GM21515 (cell line): Measurements from ENCODE around the gene GRID2IP.

Experiments
- ATAC-seq: cut with Tn5 transposase; IDR thresholded peaks from one replicate; pipeline ENCODE4 v1.9.1; 2021; ENCODE audit not compliant: unreplicated experiment

GRID2IP gene

DNA sequence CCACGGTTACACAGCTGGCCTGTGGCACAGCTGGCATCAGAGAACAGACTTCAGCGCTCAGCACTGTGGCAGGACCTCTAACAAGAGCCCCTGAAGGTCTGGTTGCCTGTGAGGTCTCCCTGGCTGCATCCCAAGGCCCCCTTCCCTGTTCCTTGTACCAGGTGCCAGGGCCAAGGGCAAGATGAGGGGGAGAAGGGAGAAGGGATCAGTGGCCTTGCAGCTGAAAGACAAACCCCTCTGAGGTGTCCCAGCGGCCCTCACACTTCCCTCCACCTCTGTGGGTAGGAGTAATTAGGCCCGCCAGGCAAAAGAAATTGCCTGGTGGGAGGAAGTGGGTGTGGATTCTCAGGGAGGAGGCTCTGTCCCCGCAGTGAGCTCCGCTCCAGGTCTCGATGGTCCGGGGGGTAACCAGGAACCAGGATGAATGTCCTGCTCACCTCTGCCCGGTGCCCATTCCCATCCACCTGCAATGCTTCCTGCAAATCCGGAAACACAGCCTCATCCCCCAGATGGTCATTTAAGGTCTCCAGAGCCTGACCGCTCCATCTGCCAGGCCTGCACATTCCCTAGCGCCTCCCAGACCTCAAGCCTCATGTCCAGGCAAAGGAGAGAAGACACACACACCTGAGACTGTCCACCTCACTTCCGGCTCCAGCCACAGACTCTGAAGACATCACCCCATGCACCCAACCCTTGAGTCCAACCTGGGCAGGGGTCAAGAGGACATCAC lies 22.7 kb downstream of the GRID2IP start:
- no peak for ATAC-seq

GRCh38 chr7:6526997-6527378 lies 24.3 kb downstream of the GRID2IP start:
- ATAC-seq = no peak

DNA sequence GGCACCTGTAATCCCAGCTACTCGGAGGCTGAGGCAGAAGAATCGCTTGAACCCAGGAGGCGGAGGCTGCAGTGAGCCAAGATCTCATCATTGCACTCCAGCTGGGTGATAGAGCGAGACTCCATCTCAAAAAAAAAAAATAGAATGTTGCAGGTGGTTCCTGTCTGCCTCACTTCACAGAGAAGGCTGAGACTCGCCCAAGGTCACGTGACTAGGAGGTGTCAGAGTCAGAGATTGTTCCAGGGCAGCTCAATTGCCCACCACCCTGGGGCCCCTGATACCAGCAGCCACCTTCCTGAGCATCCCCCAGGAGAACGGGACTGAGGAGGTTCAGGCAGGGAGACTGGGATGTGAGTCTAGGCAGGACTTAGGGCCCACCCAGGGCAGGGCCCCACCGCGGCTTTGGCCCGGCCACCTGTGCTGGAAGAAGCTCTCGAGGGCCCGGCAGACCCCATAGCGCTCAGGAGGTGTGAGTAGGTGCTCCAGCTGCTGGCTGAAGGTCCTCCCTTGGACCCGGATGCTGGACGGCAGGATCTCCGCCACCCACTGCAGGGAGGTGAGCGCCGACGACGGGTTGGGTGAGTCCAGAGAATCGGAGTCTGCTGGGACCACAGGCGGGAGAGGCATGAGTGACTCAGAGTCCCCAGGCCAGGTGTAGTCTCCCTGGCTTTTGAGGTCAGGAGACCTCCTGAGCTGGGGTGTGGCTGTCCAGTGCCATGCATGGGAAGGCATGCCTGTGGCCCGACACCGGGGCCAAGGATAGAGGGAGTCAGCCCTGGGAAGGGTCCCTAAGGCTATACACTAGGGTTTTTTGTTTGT lies 30.9 kb downstream of the GRID2IP start:
- no peak for ATAC-seq

DNA sequence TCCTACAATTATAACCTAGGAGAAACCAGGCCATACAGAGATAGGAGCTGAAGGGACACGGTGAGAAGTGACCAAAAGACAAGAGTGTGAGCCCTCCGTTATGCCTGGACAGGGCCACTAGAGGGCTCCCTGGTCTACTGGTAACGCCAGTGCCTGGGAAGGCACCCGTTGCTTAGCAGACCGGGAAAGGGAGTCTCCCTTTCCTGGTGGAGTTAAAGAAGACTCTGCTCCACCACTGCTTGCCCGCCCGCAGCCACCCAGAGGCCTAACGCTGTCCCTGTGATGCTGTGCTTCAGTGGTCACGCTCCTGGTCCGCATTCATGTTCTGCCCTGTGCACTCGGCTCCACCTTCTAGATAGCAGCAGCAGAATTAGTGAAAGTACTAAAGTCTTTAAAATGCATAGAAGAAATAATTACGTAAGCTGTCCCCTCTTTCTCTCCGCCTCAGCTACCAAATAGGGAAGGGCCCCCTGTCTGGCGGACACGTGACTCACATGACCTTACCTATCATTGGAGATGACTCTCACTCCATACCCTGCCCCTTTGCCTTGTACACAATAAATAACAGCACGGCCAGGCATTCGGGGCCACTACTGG lies 34.8 kb downstream of the GRID2IP start:
- ATAC-seq = no peak

DNA sequence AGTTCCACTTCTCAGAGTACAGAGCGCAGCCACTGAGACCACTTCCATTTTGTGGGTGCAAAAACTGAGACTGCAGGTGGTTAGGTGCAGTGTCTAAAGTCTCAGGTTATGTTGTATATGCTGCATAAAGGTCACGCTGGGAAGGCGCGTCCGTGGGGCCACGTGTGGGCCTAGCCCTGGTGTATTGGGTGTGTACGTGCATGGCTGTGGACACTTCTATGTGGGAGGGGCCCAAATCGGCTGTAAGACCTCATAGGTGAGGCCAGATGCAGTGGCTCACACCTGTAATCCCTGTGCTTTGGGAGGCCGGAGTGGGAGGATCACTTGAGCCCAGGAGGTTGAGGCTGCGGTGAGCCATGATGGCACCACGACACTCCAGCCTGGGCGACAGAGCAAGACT lies 37.7 kb downstream of the GRID2IP start:
- no peak for ATAC-seq

DNA sequence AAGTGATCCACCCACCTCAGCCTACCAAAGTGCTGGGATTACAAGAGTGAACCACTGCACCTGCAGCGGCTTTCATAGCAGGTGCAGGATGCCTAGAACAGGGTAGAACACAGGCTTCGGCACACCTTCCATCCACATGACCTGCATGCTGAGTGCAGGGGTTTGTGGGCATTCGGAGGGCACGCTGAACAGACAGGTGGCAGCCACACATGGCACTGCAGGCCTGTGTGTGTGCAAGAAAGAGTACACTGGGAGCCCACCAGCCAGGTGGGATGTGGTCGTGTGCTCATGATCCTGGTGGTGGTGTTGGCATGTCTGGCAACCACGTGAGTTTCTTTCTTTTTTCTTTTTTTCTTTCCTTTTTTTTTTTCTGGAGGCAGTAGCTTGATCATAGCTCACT lies 38.4 kb downstream of the GRID2IP start:
- ATAC-seq = no peak

DNA sequence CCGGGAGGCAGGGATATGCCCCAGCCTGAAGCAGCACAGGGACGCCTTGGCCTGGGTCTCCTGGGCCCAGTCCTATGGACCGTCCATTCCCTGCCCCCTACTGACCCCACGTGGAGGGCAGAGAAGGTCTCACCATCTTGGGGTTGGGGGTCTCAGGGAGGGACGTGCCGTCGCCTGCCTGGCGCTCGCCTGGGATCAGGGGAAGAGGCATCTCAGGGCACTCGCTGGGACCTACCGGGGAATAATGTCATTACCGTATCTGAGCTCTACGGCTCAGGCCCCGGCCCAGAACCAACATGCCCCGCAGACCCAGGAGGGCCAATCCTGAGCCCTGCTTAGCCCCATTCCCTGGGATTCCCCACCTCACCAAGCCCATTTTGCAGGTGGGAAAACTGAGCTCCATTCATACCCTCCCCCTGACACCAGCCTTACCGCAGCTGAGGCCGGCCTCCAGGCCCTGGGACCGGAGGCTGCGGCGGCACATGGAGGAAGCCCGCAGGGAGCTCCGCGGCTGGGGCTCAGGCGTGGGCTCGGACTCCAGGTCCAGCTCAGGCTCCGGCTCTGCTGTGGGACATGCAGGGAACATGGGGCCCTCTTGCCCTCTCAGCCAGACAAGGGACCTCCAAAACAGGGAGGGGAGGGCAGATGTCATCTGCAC lies 40.7 kb downstream of the GRID2IP start:
- no peak for ATAC-seq

DNA sequence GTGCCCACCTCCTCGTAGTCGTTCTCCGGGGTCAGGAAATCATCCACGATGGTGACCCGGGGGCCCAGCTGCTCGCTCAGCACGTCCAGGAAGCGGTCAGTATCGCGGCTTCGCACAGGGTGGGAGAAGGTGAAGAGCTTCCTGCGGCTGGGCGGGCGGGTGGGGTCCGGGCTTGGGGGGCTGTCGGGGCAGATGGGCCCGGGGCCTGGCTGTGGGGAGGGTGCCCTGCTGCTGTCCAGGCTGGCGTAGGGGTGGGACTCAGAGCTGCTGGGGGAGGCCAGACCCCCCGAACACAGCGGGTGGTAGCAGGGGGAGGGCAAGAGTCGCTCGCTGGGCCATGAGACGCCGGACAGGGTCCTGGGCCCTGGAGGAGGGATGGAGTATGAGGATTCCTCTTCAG lies 42.3 kb downstream of the GRID2IP start:
- ATAC-seq = no peak

GRCh38 chr7:6508539-6508938 lies 42.7 kb downstream of the GRID2IP start:
- ATAC-seq = no peak

- no peak for ATAC-seq
Measured at GRCh38 chr7:6507906-6508305, 43.4 kb downstream of the GRID2IP start.

DNA sequence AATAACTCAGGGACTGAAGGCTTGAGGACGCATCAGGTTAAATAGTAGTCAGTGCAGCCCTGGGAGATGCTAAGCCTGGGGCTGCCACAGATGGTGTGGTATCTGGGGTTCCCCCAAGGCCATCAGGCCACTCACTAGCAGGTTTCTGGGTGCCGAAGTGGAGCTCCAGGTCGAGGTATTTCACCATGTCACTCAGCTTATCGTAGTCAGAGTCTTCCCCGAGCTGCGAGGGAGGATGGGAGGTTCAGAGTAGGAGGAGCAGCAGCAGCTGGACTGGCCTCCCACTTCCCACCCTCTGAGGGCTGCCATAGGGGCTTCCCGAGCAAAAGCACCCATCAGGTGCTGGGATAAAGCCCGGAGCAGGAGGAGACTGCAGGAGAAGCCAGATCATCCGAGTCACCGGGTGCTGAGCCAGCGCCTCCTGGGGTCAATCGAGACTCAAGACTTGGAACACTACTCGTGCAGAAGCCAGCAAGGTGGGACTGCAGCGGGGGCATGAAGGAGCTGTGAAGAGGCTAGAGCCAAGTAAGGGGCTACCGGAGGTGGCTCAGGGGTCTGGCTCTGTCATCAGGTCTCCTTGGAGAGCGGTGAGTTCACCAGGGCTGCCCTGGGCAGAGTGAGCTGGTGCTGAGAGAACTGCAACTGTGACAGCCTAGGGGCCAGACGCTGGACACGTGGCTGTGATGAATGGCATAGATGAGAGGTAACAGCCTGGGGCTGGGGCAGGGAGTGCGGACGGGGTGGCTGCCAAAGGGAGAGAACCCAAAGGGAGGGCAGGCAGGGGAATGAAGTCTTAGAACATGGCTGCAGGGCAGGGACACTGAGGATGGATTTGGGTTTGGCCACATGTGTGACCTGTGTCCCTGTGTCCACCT lies 45.3 kb downstream of the GRID2IP start:
- no peak for ATAC-seq

DNA sequence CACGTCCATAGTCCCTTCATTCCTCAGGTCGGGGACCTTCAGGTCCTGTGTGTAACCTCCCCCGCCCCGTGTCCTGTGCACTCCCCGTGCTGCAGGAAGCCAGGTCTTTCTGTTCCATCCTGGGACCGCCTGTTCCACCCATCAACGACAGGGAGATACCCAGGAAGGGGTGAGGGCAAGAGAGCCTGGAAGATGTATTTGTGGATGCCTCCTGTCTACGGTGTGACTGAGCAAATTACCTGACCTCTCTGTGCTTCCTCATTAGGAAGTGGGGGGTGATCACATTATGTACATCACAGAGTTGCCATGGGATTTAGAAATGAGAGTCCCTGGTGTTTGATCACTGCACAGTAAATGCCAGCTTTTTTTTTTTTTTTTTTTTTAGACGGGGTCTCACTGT lies 46.3 kb downstream of the GRID2IP start:
- ATAC-seq = no peak

DNA sequence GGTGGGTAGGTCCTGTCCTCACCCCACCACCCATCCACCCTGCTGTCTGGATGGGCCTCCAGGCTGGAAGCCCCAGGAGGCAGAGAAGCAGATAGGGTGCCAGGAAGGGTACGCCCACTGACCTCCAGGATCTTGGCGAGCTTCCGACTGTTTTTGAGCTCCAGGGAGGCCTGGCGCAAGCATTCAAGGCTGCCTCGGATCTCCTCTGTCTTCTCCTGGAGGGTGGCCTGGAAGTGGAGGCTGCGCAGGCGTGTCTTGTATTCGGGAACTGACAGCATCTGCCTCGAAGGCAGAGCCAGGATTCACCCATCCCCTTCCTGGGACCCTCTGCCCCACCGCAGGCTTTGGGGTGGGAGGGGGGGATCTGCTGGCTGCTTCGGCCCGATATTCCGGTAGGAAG lies 48.4 kb downstream of the GRID2IP start:
- ATAC-seq = no peak

DNA sequence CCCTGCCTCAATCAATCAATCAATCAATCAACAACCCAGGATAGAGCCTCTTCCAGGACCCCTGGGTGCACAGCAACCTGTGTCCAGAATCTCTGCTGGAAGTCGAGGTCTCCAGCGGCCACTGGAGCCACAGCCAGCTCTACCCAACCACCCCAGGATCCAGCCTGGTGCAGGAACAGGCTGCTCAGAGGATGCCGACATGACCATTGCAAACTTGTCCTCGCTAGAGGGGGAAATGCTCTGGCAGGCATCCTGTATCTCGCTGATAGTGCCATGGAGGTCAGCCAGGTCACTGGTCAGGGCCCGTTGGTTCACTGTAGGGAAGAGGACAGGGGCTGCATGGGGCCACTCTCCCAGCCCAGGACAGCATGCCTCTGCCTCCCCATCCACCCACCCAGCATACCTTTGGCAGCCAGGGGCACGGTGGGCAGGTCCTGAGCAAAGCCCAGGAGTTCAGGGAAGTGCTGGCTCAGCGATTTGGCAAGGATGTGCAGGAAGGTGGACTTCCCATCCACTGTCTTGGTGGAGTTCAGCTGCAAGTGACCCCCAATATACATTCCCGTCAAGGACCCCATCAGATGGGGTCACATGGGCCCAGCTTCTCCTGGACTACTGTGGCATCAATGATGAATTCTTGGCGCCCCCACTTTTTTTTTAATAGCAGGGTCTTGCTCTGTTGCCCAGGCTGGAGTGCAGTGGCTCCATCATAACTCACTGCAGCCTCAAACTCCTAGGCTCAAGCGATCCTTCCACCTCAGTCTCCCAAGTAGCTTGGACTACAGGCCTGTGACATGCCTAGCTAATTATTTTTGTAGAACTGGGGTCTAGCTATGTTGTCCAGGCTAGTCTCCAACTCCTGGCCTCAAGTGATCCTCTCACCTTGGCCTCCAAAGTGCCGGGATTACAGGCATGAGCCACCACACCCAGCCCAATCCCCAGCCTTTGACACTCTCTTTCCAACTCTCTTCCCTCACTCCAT lies 49.4 kb downstream of the GRID2IP start:
- ATAC-seq = no peak

DNA sequence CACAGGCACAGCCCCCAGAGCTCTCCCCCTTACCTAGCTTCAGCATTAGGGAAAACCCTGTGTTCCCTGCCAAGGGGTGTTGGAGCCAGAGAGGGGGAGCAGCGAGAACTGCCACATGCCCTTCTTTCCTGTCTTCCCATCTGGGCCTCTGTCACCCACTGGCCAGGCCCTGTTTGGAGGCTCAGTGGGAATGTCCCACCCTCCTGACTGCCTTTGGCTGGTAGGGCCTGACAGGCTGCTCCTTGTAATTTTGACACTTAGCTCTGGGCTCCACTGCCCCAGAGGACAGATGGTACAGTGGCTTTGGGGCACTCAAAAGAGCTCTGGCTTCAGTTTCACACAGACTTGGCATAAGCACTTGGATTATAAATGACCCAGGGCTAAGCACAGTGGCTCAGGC lies 50.6 kb downstream of the GRID2IP start:
- no peak for ATAC-seq

- ATAC-seq = no peak
Measured at GRCh38 chr7:6497994-6498393, 53.3 kb downstream of the GRID2IP start.

DNA sequence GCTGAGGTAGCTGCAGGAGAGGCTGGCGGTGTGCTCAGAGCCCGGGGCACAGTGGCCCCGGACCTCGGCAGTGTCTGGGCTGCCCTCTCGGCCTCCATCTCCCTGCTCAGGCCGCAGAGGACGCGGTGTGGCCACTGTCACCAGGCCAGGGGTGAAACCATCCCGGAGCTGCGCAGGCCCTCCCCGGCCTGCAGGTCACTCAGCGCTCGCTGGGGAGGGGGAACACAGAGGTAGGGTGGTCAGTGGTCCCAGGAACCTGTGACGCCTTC lies 53.7 kb downstream of the GRID2IP start:
- no peak for ATAC-seq

GRCh38 chr7:6496842-6497636 lies 54.2 kb downstream of the GRID2IP start:
- ATAC-seq = no peak
